Nephron (organoid): ENCODE results near the gene REN.

Experiments
- H3K27ac Mint-ChIP-seq, 3 experiments: 2 replicates each; pipeline ENCODE4 v1.8.0; 2020; ENCODE audit warnings: mixed read lengths in 3 of 3, mild to moderate bottlenecking in 2 of 3, moderate library complexity in 1 of 3
- H3K27me3 Mint-ChIP-seq: 2 replicates; pipeline ENCODE4 v1.8.0; 2021; ENCODE audit warnings: low read depth, mild to moderate bottlenecking, moderate library complexity, mixed read lengths
- H3K36me3 Mint-ChIP-seq: 2 replicates; pipeline ENCODE4 v1.8.0; 2020; ENCODE audit warnings: low read depth, mixed read lengths
- H3K4me1 Mint-ChIP-seq: 2 replicates; pipeline ENCODE4 v1.8.0; 2020; ENCODE audit warnings: mixed read lengths
- H3K4me3 Mint-ChIP-seq, 3 experiments: 2 replicates each; pipeline ENCODE4 v1.8.0; 2020; ENCODE audit warnings: mild to moderate bottlenecking in 3 of 3, mixed read lengths in 3 of 3, moderate library complexity in 2 of 3
- H3K9me3 Mint-ChIP-seq: 2 replicates; pipeline ENCODE4 v1.8.0; 2020; ENCODE audit warnings: mixed read lengths
- TF ChIP-seq, protein P1 (sequence below), 3 experiments: fragments of 200-600 bp; sonication (generic); IDR thresholded peaks; one replicate each; pipeline ENCODE4 v1.5.0; 2021; ENCODE audit warnings: antibody characterized with exemption in 3 of 3; ENCODE audit not compliant: unreplicated experiment in 3 of 3

The REN gene

DNA sequence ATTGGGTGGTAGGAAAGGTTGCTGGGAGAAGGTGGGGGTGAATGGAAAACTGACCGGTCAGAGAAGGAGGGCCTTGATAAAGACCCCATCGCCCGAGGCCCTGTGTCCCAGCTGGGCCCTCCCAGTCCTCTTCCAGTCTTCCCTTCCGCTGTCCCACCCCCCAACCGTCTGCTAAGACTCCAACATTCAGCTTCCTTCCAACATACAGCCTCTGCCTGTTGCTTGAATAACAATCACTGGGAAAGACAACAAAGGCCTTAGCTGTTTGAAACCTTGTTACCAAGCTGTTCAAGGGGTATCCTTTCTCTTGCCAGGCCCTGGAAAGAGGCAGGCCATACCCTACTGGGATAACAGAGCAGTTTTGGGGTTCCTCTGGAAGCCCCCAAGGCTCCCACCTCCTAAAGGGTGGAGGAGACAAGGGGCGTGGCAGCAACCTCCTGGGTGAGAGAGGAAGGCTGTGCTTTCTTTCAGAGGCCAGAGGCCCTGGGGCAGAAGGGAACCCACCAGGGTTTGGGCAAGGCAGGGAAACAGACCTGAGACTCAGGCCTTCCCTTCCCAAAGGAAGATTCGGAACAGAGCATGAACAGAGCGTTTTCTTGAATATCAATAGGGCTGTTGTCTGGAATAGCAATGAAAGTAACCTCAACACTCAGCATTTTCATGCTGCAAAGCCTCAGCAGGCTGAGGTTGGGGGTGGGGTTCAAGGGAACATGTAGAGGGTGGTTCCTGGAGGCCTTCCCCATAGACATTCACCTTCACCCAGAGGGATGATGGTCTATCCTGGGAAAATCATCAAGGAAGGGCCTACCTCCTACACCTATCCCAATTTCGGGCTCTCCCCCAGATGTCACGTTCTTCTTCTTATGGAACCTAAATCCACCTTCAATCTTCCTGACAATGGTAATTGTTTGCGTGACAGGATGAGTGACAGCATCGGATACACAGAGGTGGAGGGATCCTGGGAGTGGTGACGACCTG lies 18.4 kb downstream of the REN start:
- Mint-ChIP-seq H3K36me3 (no peaks in the 10 kb centered on the region), H3K9me3 (no peaks in the 10 kb centered on the region), H3K4me3 (peak overlapping the region in 1 of 3 experiments; percentile 56), H3K4me1 (peaks cover 11% of the 10 kb centered on the region), H3K27me3 (peaks cover 9% of the 10 kb centered on the region), H3K27ac (no peak overlapping the region)
- TF ChIP-seq, protein P1, sequence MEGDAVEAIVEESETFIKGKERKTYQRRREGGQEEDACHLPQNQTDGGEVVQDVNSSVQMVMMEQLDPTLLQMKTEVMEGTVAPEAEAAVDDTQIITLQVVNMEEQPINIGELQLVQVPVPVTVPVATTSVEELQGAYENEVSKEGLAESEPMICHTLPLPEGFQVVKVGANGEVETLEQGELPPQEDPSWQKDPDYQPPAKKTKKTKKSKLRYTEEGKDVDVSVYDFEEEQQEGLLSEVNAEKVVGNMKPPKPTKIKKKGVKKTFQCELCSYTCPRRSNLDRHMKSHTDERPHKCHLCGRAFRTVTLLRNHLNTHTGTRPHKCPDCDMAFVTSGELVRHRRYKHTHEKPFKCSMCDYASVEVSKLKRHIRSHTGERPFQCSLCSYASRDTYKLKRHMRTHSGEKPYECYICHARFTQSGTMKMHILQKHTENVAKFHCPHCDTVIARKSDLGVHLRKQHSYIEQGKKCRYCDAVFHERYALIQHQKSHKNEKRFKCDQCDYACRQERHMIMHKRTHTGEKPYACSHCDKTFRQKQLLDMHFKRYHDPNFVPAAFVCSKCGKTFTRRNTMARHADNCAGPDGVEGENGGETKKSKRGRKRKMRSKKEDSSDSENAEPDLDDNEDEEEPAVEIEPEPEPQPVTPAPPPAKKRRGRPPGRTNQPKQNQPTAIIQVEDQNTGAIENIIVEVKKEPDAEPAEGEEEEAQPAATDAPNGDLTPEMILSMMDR (IDR thresholded peaks at IDR 0.05; ENCODE audit: unreplicated experiment in 3 of 3), result no peak

DNA sequence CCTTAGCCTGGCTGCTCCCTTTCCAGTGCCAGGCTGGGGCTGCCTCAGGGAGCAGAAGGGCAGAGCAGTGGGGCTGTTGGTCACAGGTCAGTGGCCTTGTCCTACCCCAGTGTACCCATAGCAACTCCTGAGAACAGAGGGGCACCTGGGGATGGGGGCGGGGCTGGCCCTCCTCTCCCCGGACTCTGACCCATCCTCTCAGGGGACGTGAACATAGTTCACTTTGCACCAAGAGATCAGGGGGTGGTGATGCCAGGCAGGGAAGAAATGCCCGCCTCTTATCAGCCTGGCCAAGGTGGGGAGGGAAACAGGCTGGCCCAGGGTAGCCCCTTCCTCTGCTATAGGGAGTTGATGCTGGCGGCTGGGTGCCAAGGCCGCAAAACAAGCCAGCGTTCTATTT lies 19.2 kb downstream of the REN start:
- no peaks in the 10 kb centered on the region for H3K36me3 Mint-ChIP-seq
- H3K4me1 Mint-ChIP-seq, result peaks cover 11% of the 10 kb centered on the region
- peaks cover 9% of the 10 kb centered on the region for H3K27me3 Mint-ChIP-seq
- no peak overlapping the region for H3K4me3 Mint-ChIP-seq
- no peaks in the 10 kb centered on the region for H3K9me3 Mint-ChIP-seq
- no peak overlapping the region for H3K27ac Mint-ChIP-seq
- TF ChIP-seq, protein P1 (IDR thresholded peaks at IDR 0.05; ENCODE audit: unreplicated experiment in 3 of 3), result no peak

DNA sequence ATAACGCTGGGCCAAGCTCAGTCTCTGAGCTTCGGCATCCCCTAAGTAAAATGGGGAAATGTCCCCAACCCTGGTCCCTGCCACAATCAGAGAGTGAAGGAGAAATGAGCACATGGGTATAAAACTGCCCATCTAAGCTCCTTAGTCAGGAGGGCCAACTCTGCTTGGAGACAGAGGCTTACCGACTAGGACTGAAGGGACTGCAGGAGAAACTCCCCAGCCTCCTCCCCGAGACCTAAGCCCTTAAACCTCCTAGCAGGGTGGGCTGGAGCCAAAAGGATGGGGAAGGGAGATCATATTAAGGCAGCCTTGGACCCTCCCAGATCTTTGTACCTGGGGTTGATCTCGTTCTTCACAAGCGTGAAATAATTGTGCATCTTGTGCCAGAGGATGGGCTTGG lies 19.8 kb downstream of the REN start:
- Mint-ChIP-seq H3K36me3 (no peaks in the 10 kb centered on the region), H3K27me3 (peaks cover 9% of the 10 kb centered on the region), H3K9me3 (no peaks in the 10 kb centered on the region), H3K27ac (no peak overlapping the region), H3K4me1 (peaks cover 11% of the 10 kb centered on the region), H3K4me3 (no peak overlapping the region)
- TF ChIP-seq, protein P1 (IDR thresholded peaks at IDR 0.05; ENCODE audit: unreplicated experiment in 3 of 3), result no peak

DNA sequence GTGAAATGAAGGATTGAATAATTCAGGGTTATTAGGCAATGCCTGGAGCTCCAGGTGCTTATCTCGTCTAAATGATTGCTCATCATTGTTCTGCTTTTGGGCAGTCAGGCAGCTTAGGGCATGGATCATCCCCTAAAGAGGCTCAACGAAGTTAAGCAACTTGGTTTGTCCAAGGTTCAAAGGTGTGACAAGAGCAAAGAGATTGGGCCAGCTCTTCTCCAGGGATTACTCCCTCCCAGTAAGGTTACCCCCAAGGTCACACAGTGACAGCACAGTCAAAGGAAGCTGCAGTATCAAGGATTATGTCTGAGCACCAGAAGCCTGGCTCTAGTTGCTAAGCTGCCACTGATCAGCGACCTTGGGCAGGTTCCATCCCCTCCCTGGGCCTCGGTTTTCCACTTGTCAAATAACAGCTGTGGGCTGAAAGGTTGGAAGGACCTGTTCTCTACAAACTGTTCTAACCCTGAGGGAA lies 21.1 kb downstream of the REN start:
- Mint-ChIP-seq H3K36me3 (peaks cover 3% of the 10 kb centered on the region), H3K27ac (no peak overlapping the region), H3K4me3 (no peak overlapping the region), H3K9me3 (no peaks in the 10 kb centered on the region), H3K4me1 (peaks cover 8% of the 10 kb centered on the region), H3K27me3 (peaks cover 8% of the 10 kb centered on the region)
- TF ChIP-seq, protein P1 (IDR thresholded peaks at IDR 0.05; ENCODE audit: unreplicated experiment in 3 of 3), result no peak

DNA sequence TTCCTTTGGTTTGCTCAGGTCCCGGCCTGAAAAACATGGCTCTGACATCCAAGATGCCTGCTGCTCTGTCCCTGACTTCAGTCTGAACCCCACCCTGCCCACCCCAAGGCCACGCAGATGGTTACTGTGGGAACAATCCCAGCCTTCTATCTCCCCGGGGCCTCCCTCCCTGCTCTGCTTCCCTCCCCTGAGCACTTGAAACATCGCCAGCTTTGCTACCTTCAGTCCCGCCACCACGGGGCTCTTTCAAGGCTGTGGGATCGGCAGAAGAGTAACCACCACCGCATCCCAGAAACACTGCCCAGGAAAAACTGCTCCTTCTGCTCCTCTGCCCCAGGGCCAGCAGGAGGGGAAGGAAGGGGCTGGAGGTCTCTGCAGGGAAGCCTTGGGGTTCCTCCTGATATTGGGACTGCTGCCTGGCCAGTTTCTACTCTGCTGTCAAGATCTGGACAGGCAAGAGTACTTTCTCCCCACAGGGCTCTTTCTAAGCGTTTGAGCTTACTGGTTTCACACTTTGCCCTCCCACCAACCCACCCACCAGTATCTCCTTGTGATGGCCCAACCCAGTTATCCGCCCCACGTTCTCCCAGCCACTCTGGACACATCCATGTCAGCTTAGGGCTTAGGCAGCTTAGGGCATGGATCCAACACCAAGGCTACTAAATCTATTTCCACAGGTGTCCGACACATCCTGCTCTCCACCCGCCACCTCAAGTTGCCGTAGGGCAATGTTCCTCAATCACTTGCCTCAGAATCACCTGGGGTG lies 22.7 kb downstream of the REN start:
- H3K9me3 Mint-ChIP-seq, result no peaks in the 10 kb centered on the region
- no peak overlapping the region for H3K27ac Mint-ChIP-seq
- TF ChIP-seq, protein P1 (IDR thresholded peaks at IDR 0.05; ENCODE audit: unreplicated experiment in 3 of 3), result no peak
- no peaks in the 10 kb centered on the region for H3K4me1 Mint-ChIP-seq
- peaks cover 12% of the 10 kb centered on the region for H3K36me3 Mint-ChIP-seq
- H3K4me3 Mint-ChIP-seq, result no peak overlapping the region
- H3K27me3 Mint-ChIP-seq, result peaks cover 5% of the 10 kb centered on the region
